Caco-2 (cell line): Measurements from ENCODE around the gene ATPAF1. TPM values are rescaled to one million over a fixed set of nuclear protein-coding genes. Genes with fewer than 3 reads are reported as not detected.
"Not testable (repeated sequence)": the region's sequence is repeated elsewhere in the genome, so short reads cannot be mapped to it uniquely, and the experiment has no call there.

ENCODE experiments used
- BruUV-seq: library from RNA; stranded (reverse); fragments of 400-500 nt; replicated peaks from 2 replicates; lab custom pipeline; 2021; lab: Mats Ljungman, UMichigan
- CTCF ChIA-PET: fragments of 300-600 bp; sonication (Branson Sonifier 250); formaldehyde crosslinking; loops from one replicate; lab custom pipeline; 2022; ENCODE audit warnings: antibody characterized with exemption; lab: Charles Lee
- POLR2A ChIA-PET: fragments of 300-600 bp; sonication (Branson Sonifier 250); formaldehyde crosslinking; loops from one replicate; lab custom pipeline; 2022; ENCODE audit warnings: antibody characterized with exemption; lab: Charles Lee
- DNase-seq, 2 experiments: peaks; one replicate each; pipeline versions ENCODE4 v3.0.0 to v3.0.0-alpha.2; 2020 to 2022
- H3K27me3 ChIP-seq: replicated peaks from 2 replicates; pipeline ENCODE4 v1.6.0; 2011; ENCODE audit warnings: low read length; ENCODE audit not compliant: control insufficient read depth, insufficient read depth
- H3K36me3 ChIP-seq: 2 replicates; pipeline ENCODE4 v1.5.1; 2011; ENCODE audit warnings: low read length; ENCODE audit not compliant: control insufficient read depth, insufficient read depth
- H3K4me1 ChIP-seq: fragments of 250-450 bp; sonication (Bioruptor Pico); 2 replicates; pipeline ENCODE4 v1.5.1; 2020; ENCODE audit warnings: mild to moderate bottlenecking
- H3K4me3 ChIP-seq: 2 replicates; pipeline ENCODE4 v1.5.1; 2011; ENCODE audit warnings: low read depth, mild to moderate bottlenecking, control low read depth, low read length
- H3K9me3 ChIP-seq: fragments of 250-450 bp; sonication (Bioruptor Pico); 2 replicates; pipeline ENCODE4 v1.5.1; 2020; ENCODE audit warnings: mild to moderate bottlenecking, moderate library complexity
- H3K27ac Mint-ChIP-seq: one replicate; pipeline ENCODE4 v1.8.0; 2022; ENCODE audit warnings: mixed read lengths; ENCODE audit not compliant: unreplicated experiment
- H3K27me3 Mint-ChIP-seq: one replicate; pipeline ENCODE4 v1.8.0; 2022; ENCODE audit warnings: mixed read lengths; ENCODE audit not compliant: insufficient read depth, unreplicated experiment
- H3K36me3 Mint-ChIP-seq: one replicate; pipeline ENCODE4 v1.8.0; 2022; ENCODE audit warnings: mild to moderate bottlenecking, mixed read lengths; ENCODE audit not compliant: insufficient read depth, unreplicated experiment
- H3K4me1 Mint-ChIP-seq: one replicate; pipeline ENCODE4 v1.8.0; 2022; ENCODE audit warnings: low read depth, mixed read lengths; ENCODE audit not compliant: unreplicated experiment
- H3K4me3 Mint-ChIP-seq: one replicate; pipeline ENCODE4 v1.8.0; 2022; ENCODE audit warnings: mild to moderate bottlenecking, moderate library complexity, mixed read lengths; ENCODE audit not compliant: unreplicated experiment
- H3K9me3 Mint-ChIP-seq: one replicate; pipeline ENCODE4 v1.8.0; 2022; ENCODE audit warnings: mixed read lengths; ENCODE audit not compliant: unreplicated experiment
- intact Hi-C: fragments of 100-400 bp; cut with micrococcal nuclease; formaldehyde crosslinking; loops from one replicate; pipeline ENCODE4 v1.10.0; 2022; ENCODE audit not compliant: unreplicated experiment
- total RNA-seq: library from RNA; stranded (reverse); gene quantifications from 2 replicates; pipeline ENCODE4 v1.2.3, GENCODE V29; 2022
- TF ChIP-seq, protein P1 (sequence below), 2 experiments: fragments of 200-600 bp in 1 of 2; IDR thresholded peaks; 1 replicate in 1 of 2; 2 replicates in 1 of 2; pipeline versions ENCODE4 v1.5.1 to v1.8.0; 2011 to 2022; ENCODE audit warnings: antibody characterized with exemption in 1 of 2, control low read depth in 1 of 2, inconsistent platforms in 1 of 2, low read depth in 1 of 2, low read length in 1 of 2, mild to moderate bottlenecking in 1 of 2, moderate library complexity in 1 of 2; ENCODE audit not compliant: insufficient read depth in 1 of 2, severe bottlenecking in 1 of 2, unreplicated experiment in 1 of 2

The ATPAF1 gene
- total RNA-seq, 1 experiment from 2014 or later: 31.7 TPM

DNA sequence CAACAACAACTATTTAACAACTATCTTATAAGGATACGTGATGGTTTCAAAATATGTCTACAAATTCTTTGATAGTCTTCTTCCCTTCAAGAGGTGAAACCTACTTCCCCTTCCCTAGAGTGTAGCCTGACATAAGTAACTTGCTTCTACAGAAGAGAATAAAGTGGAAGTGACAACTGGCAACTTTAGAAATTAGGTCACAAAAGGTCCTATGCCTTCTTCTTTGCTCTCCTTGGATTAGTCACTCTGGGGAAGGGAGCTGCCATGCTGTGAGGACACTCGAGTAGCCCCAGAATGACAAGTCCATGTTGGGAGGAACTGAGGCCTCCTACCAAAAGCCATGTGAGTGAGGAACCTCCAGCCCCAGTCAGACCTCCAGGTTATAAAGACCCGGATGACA, 31.5 kb upstream of the ATPAF1 start:
- H3K36me3 Mint-ChIP-seq: peaks cover 33% of the 10 kb centered on the region
- intact Hi-C loops: no loop called here
- Histone ChIP-seq H3K9me3 (no peaks in the 10 kb centered on the region), H3K27me3 (no peaks in the 10 kb centered on the region), H3K4me1 (no peaks in the 10 kb centered on the region), H3K4me3 (no peak overlapping the region), H3K36me3 (no peaks in the 10 kb centered on the region; the same call in 1 of the 2 replicates)
- POLR2A ChIA-PET: no interaction called here
- no peaks in the 10 kb centered on the region for H3K9me3 Mint-ChIP-seq
- H3K4me3 Mint-ChIP-seq: no peak overlapping the region
- BruUV-seq: no TSS peak
- no peak overlapping the region for H3K27ac Mint-ChIP-seq
- TF ChIP-seq, protein P1, sequence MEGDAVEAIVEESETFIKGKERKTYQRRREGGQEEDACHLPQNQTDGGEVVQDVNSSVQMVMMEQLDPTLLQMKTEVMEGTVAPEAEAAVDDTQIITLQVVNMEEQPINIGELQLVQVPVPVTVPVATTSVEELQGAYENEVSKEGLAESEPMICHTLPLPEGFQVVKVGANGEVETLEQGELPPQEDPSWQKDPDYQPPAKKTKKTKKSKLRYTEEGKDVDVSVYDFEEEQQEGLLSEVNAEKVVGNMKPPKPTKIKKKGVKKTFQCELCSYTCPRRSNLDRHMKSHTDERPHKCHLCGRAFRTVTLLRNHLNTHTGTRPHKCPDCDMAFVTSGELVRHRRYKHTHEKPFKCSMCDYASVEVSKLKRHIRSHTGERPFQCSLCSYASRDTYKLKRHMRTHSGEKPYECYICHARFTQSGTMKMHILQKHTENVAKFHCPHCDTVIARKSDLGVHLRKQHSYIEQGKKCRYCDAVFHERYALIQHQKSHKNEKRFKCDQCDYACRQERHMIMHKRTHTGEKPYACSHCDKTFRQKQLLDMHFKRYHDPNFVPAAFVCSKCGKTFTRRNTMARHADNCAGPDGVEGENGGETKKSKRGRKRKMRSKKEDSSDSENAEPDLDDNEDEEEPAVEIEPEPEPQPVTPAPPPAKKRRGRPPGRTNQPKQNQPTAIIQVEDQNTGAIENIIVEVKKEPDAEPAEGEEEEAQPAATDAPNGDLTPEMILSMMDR (IDR thresholded peaks at IDR 0.05; ENCODE audit: insufficient read depth in 1 of 2, low read depth in 1 of 2, low read length in 1 of 2, severe bottlenecking in 1 of 2, unreplicated experiment in 1 of 2): no peak
- CTCF ChIA-PET: no interaction called here
- DNase-seq: no peak
- H3K27me3 Mint-ChIP-seq: no peaks in the 10 kb centered on the region
- H3K4me1 Mint-ChIP-seq: peaks cover 6% of the 10 kb centered on the region

DNA sequence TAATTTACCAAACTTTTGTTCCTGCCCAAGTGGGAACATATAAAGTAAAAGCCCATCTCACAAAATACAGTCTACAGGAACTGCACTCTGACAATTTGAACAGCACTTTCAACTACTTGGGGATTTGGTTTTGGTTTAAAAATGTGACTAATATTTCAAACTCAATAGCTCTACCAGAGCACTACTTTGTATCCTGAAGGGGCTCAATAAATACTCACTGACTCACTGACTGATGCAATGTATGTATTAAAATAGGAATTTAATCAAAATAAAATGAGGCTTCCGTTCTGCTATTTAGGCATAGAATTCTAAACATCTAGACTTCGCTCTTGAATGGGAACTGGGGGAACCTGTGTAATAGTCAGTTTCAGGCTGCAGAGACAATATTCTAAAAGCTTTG, 28.9 kb upstream of the ATPAF1 start:
- Mint-ChIP-seq H3K4me1 (peaks cover 5% of the 10 kb centered on the region), H3K4me3 (no peak overlapping the region), H3K36me3 (peaks cover 29% of the 10 kb centered on the region), H3K9me3 (no peaks in the 10 kb centered on the region), H3K27ac (no peak overlapping the region), H3K27me3 (no peaks in the 10 kb centered on the region)
- ChIA-PET POLR2A (no interaction called here), CTCF (no interaction called here)
- DNase-seq: no peak
- Histone ChIP-seq H3K9me3 (no peaks in the 10 kb centered on the region), H3K4me1 (no peaks in the 10 kb centered on the region), H3K4me3 (no peak overlapping the region), H3K36me3 (no peaks in the 10 kb centered on the region; the same call in none of the 2 replicates), H3K27me3 (no peaks in the 10 kb centered on the region)
- intact Hi-C loops: no loop called here
- TF ChIP-seq, protein P1 (IDR thresholded peaks at IDR 0.05; ENCODE audit: insufficient read depth in 1 of 2, low read depth in 1 of 2, low read length in 1 of 2, severe bottlenecking in 1 of 2, unreplicated experiment in 1 of 2): no peak
- no TSS peak for BruUV-seq

DNA sequence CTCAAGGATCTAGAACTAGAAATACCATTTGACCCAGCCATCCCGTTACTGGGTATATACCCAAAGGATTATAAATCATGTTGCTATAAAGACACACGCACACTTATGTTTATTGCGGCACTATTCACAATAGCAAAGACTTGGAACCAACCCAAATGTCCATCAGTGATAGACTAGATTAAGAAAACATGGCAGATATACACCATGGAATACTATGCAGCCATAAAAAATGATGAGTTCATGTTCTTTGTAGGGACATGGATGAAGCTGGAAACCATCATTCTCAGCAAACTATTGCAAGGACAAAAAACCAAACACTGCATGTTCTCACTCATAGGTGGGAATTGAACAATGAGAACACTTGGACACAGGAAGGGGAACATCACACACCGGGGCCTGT, 26.5 kb upstream of the ATPAF1 start:
- H3K36me3 ChIP-seq, POLR2A ChIA-PET, H3K4me1 Mint-ChIP-seq, H3K27me3 ChIP-seq, H3K27ac Mint-ChIP-seq, BruUV-seq, H3K4me3 ChIP-seq, H3K4me1 ChIP-seq, intact Hi-C loops, CTCF ChIA-PET, H3K27me3 Mint-ChIP-seq, DNase-seq, H3K9me3 ChIP-seq, H3K9me3 Mint-ChIP-seq, H3K4me3 Mint-ChIP-seq: not testable (repeated sequence)
- peaks cover 35% of the 10 kb centered on the region for H3K36me3 Mint-ChIP-seq
